ENCODE measurements around the gene IKZF2. TPM values are rescaled to one million over a fixed set of nuclear protein-coding genes. Genes with fewer than 3 reads are reported as not detected.

IKZF2 gene
- total and polyA plus RNA-seq, 9 of the 15 experiments (the other 6 are each of a cell fraction or from before 2014, with no cell fraction given), result 0.04 to 0.54 (median 0.22) TPM

DNA sequence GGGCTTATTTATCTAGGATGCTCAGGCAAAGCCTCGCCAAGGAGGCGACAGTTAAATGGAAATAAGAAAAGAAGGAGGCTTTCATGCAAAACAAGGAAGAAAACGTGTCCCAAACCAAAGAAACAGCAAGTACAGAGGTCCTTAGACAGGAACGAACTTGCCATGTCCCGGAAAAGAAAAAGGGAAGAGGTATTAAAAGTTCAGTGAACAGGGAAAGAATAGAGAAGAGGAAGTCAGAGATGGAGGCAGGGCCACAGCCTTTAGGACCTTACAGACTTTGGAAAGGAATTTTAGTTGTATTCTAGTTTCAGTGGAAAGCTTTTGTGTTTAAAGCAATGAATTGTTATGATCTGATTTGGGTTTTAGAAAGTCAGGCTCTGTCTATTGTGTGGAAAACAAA, 22.1 kb downstream of the IKZF2 start:
- Histone ChIP-seq H3K4me2 (ENCODE audit: insufficient read depth, low read length) (no peak overlapping the region), H4K20me1 (replicated peaks; ENCODE audit: control insufficient read depth, insufficient read depth, low read length) (no peaks in the 10 kb centered on the region), H3K9ac (ENCODE audit: insufficient read depth in 1 of 2, low read depth in 2 of 2, low read length in 2 of 2) (no peak overlapping the region), H3K36me3 (ENCODE audit: control insufficient read depth, insufficient read depth, low read length) (no peaks in the 10 kb centered on the region), H3K9me3 (replicated peaks; ENCODE audit: control insufficient read depth, insufficient read depth, low read depth, low read length) (no peaks in the 10 kb centered on the region), H2AFZ (ENCODE audit: low read depth, low read length) (no peak overlapping the region), H3K27ac (ENCODE audit: extremely low read depth, low read depth, low read length) (no peak overlapping the region), H3K4me3 (no peak overlapping the region), H3K9me1 (ENCODE audit: control insufficient read depth, insufficient read depth, low read length) (no peaks in the 10 kb centered on the region), H3K4me1 (replicated peaks in 1 of 2; ENCODE audit: control insufficient read depth in 2 of 2, insufficient read depth in 2 of 2, low read length in 2 of 2) (no peaks in the 10 kb centered on the region), H3K79me2 (ENCODE audit: control insufficient read depth, insufficient read depth, low read length) (no peaks in the 10 kb centered on the region), H3K27me3 (ENCODE audit: control insufficient read depth in 2 of 2, insufficient read depth in 2 of 2, low read length in 2 of 2) (no peaks in the 10 kb centered on the region)
- intact Hi-C loops (cut with micrococcal nuclease), result no loop called here
- no peak for TF ChIP-seq MYBL2 (IDR thresholded peaks at IDR 0.05; ENCODE audit: low read depth)
- no peak for TF ChIP-seq MYBL2 (CRISPR knock-in tag; IDR thresholded peaks at IDR 0.05; ENCODE audit: borderline replicate concordance)
- TF ChIP-seq ILF3 (IDR thresholded peaks at IDR 0.05; ENCODE audit: borderline replicate concordance), result no peak
- TF ChIP-seq ZNF57 (CRISPR knock-in tag; IDR thresholded peaks at IDR 0.05), result no peak
- no peak for TF ChIP-seq KLF6 (CRISPR knock-in tag; IDR thresholded peaks at IDR 0.05; ENCODE audit: borderline replicate concordance)
- no peak for TF ChIP-seq XRCC4 (IDR thresholded peaks at IDR 0.05; ENCODE audit: extremely low read depth, insufficient read depth, insufficient read length)
- no peak for TF ChIP-seq CBX3 (IDR thresholded peaks at IDR 0.05; ENCODE audit: borderline replicate concordance in 1 of 2, low read length in 2 of 2)
- no peak for TF ChIP-seq TFE3 (CRISPR knock-in tag; IDR thresholded peaks at IDR 0.05)
- no peak for TF ChIP-seq SETDB1 (IDR thresholded peaks at IDR 0.05; ENCODE audit: low read length)
- no TSS peak for BruUV-seq (replicated peaks)
- 0% methylated on average over 5 of the region's 5 CpGs for WGBS (ENCODE audit: insufficient coverage, low coverage, missing lambda C conversion rate)
- in situ Hi-C loops (cut with MboI), result no loop called here
- CTCF ChIA-PET (ENCODE audit: low intra/inter-chr PET ratio), result no interaction called here
- ATAC-seq, result no peak
- POLR2A ChIA-PET, result no interaction called here
- FAIRE-seq, result no peak
- no peak for DNase-seq (ENCODE audit: extremely low read depth in 1 of 4, low spot score in 3 of 4)
